ENCODE measurements around the gene TUBA1C. TPM values are rescaled to one million over a fixed set of nuclear protein-coding genes. Genes with fewer than 3 reads are reported as not detected.
A peak's percentile ranks its signal among the peaks of the same experiment; 100 is the strongest.

Gene TUBA1C
- total and polyA plus RNA-seq, 2 of the 8 experiments (the other 6 are each of a cell fraction or from before 2014, with no cell fraction given): 504 to 3,101 TPM

GRCh38 chr12:49322708-49323523 is 58.0 kb downstream of the TUBA1C start, which contains the start of gene TROAP (continued):
- no peak for TF ChIP-seq JUND (IDR thresholded peaks at IDR 0.05; ENCODE audit: low read length)
- TF ChIP-seq SIRT6 (IDR thresholded peaks at IDR 0.05; ENCODE audit: low read length): no peak
- TF ChIP-seq SP4 (IDR thresholded peaks at IDR 0.05; ENCODE audit: low read length): no peak
- TF ChIP-seq, protein P1, sequence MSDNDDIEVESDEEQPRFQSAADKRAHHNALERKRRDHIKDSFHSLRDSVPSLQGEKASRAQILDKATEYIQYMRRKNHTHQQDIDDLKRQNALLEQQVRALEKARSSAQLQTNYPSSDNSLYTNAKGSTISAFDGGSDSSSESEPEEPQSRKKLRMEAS (IDR thresholded peaks at IDR 0.05): no peak
- no peak for TF ChIP-seq CEBPB (IDR thresholded peaks at IDR 0.05; ENCODE audit: low read depth, low read length)
- no peak for TF ChIP-seq JUN (IDR thresholded peaks at IDR 0.05; ENCODE audit: low read depth, low read length)
- TF ChIP-seq ASH2L (IDR thresholded peaks at IDR 0.05; ENCODE audit: low read length): peak; percentile 51
- TF ChIP-seq POLR2AphosphoS5 (IDR thresholded peaks at IDR 0.05; ENCODE audit: low read depth, low read length): peak; percentile 71
- no peak for TF ChIP-seq RNF2 (IDR thresholded peaks at IDR 0.05; ENCODE audit: borderline replicate concordance, low read depth, low read length, missing control alignments, poor library complexity, severe bottlenecking)
- peak in 1 of 2 experiments; percentile 70; a peak in 2 of 3 replicates for TF ChIP-seq POLR2A (IDR thresholded peaks at IDR 0.05; ENCODE audit: control extremely low read depth in 1 of 2, low read depth in 2 of 2, low read length in 2 of 2)
- TF ChIP-seq YY1 (IDR thresholded peaks at IDR 0.05; ENCODE audit: low read depth, low read length): peak; percentile 79
- no peak for TF ChIP-seq EP300 (IDR thresholded peaks at IDR 0.05; ENCODE audit: borderline replicate concordance in 1 of 2, low read depth in 2 of 2, low read length in 2 of 2)
- TF ChIP-seq ZNF274 (IDR thresholded peaks at IDR 0.05; ENCODE audit: borderline replicate concordance, extremely low read depth, low read length): no peak
- peak; percentile 85 for TF ChIP-seq TAF1 (IDR thresholded peaks at IDR 0.05; ENCODE audit: low read depth, low read length)
- peak; percentile 68 for TF ChIP-seq PHF8 (conservative IDR thresholded peaks at IDR 0.05; ENCODE audit: low read depth, low read length)
- TF ChIP-seq KDM4A (IDR thresholded peaks at IDR 0.05; ENCODE audit: low read depth, low read length, severe bottlenecking): peak; percentile 79
- no peak for TF ChIP-seq RAD21 (IDR thresholded peaks at IDR 0.05 in 1 of 2, conservative IDR thresholded peaks at IDR 0.05 in 1 of 2; ENCODE audit: low read depth in 2 of 2, low read length in 2 of 2)
- TF ChIP-seq, protein P2, sequence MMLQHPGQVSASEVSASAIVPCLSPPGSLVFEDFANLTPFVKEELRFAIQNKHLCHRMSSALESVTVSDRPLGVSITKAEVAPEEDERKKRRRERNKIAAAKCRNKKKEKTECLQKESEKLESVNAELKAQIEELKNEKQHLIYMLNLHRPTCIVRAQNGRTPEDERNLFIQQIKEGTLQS (IDR thresholded peaks at IDR 0.05; ENCODE audit: insufficient read depth, low read depth, low read length): no peak
- TF ChIP-seq RBBP5 (IDR thresholded peaks at IDR 0.05; ENCODE audit: borderline replicate concordance, low read depth, low read length): 0 out of 2 replicates have a peak, but pooled peaks have one; percentile 14
- TF ChIP-seq SUZ12 (IDR thresholded peaks at IDR 0.05; ENCODE audit: low read length): no peak
- TF ChIP-seq BACH1 (IDR thresholded peaks at IDR 0.05; ENCODE audit: low read length): no peak

Data from H1 (cell line).